ENCODE results near the gene CDKN2B. TPM values are rescaled to one million over a fixed set of nuclear protein-coding genes. Genes with fewer than 3 reads are reported as not detected.
A peak's percentile ranks its signal among the peaks of the same experiment; 100 is the strongest.

The CDKN2B gene
- polyA plus RNA-seq, 1 of the 3 experiments (the other 2 are of a cell fraction): 6.3 TPM

DNA sequence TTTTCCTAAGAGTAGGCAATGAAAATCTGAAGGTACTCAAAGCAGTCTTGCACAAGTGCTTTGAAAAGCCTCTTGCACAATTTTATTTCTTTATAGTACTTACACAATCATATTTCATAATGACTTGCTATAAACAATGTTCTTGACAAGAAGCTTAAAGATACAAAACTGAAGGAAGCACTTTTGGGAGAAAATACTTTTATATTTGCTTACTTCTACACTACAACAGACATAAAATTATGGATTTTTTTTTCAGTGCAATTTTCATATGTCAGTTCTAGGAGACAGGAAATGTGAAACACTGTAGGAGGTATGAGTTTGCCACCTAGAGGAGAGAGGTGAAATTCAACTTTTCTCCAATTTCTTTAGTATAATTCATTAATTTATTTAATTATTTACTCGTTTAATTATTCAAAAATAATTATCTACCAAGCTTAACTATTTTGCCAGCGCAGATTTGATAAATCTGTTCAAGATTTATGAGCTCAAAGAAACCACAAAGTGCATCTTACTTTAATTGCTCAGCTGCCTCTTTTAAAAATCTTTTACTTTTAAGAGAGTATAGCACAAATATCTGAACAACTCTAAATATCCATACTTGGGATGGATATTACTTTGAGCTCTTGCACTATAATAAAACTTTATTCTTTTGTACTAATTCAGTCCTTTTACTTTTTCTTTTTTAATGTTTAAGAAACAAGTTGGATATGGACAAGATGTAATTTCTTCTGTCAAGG is 29.0 kb upstream of the CDKN2B start:
- Histone ChIP-seq H3K36me3 (replicated peaks in 1 of 2; ENCODE audit: control insufficient read depth in 1 of 2, insufficient read depth in 2 of 2, low read length in 1 of 2) (no peaks in the 10 kb centered on the region), H3K9me2 (no peaks in the 10 kb centered on the region), H3K9ac (no peak overlapping the region), H3K4me1 (ENCODE audit: control insufficient read depth in 1 of 2, insufficient read depth in 2 of 2, low read depth in 1 of 2, low read length in 1 of 2) (no peaks in the 10 kb centered on the region; a peak in 1 of 4 replicates), H3K27ac (ENCODE audit: low read depth in 2 of 2, low read length in 1 of 2) (no peak overlapping the region), H2AFZ (ENCODE audit: low read depth) (no peak overlapping the region), H3K9me3 (no peaks in the 10 kb centered on the region), H4K20me1 (ENCODE audit: insufficient read depth) (no peaks in the 10 kb centered on the region), H3K79me2 (ENCODE audit: insufficient read depth) (no peaks in the 10 kb centered on the region), H3K27me3 (ENCODE audit: insufficient read depth) (no peaks in the 10 kb centered on the region), H3K4me3 (ENCODE audit: low read depth in 2 of 2, low read length in 1 of 2) (no peak overlapping the region), H3K4me2 (no peak overlapping the region), H3F3A (replicated peaks; ENCODE audit: insufficient read depth) (peaks cover 4% of the 10 kb centered on the region)
- CTCF ChIA-PET: interaction anchor here (0.6 to 9.0 kb wide), 26 partner anchors 8 to 279 kb away, joined by 3 to 100 read pairs (median 3); partner anchors contain the start of genes CDKN2B and MTAP
- 3% methylated on average over 2 of the region's 2 CpGs for WGBS (ENCODE audit: low lambda C conversion rate)
- TF ChIP-seq POLR2AphosphoS5 (IDR thresholded peaks at IDR 0.05; ENCODE audit: low read depth, low read length): no peak
- no peak for TF ChIP-seq EZH2phosphoT487 (IDR thresholded peaks at IDR 0.05; ENCODE audit: borderline replicate concordance, low read depth)
- no peak for TF ChIP-seq EP300 (IDR thresholded peaks at IDR 0.05; ENCODE audit: borderline replicate concordance in 1 of 2, low read depth in 1 of 2, low read length in 1 of 2)
- no peak for TF ChIP-seq SIN3A (IDR thresholded peaks at IDR 0.05; ENCODE audit: borderline replicate concordance, low read depth, low read length)
- TF ChIP-seq, protein P1, sequence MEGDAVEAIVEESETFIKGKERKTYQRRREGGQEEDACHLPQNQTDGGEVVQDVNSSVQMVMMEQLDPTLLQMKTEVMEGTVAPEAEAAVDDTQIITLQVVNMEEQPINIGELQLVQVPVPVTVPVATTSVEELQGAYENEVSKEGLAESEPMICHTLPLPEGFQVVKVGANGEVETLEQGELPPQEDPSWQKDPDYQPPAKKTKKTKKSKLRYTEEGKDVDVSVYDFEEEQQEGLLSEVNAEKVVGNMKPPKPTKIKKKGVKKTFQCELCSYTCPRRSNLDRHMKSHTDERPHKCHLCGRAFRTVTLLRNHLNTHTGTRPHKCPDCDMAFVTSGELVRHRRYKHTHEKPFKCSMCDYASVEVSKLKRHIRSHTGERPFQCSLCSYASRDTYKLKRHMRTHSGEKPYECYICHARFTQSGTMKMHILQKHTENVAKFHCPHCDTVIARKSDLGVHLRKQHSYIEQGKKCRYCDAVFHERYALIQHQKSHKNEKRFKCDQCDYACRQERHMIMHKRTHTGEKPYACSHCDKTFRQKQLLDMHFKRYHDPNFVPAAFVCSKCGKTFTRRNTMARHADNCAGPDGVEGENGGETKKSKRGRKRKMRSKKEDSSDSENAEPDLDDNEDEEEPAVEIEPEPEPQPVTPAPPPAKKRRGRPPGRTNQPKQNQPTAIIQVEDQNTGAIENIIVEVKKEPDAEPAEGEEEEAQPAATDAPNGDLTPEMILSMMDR (IDR thresholded peaks at IDR 0.05): peak; percentile 57
- TF ChIP-seq, protein P2, sequence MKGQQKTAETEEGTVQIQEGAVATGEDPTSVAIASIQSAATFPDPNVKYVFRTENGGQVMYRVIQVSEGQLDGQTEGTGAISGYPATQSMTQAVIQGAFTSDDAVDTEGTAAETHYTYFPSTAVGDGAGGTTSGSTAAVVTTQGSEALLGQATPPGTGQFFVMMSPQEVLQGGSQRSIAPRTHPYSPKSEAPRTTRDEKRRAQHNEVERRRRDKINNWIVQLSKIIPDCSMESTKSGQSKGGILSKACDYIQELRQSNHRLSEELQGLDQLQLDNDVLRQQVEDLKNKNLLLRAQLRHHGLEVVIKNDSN (IDR thresholded peaks at IDR 0.05; ENCODE audit: borderline replicate concordance, low read depth): no peak
- peak; percentile 73 for TF ChIP-seq RAD21 (IDR thresholded peaks at IDR 0.05; ENCODE audit: low read length)
- TF ChIP-seq, protein P3, sequence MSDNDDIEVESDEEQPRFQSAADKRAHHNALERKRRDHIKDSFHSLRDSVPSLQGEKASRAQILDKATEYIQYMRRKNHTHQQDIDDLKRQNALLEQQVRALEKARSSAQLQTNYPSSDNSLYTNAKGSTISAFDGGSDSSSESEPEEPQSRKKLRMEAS (IDR thresholded peaks at IDR 0.05; ENCODE audit: low read depth): no peak
- no peak for TF ChIP-seq JUND (IDR thresholded peaks at IDR 0.05)
- DNase-seq: peak; percentile 4
- POLR2A ChIA-PET: no interaction called here

DNA sequence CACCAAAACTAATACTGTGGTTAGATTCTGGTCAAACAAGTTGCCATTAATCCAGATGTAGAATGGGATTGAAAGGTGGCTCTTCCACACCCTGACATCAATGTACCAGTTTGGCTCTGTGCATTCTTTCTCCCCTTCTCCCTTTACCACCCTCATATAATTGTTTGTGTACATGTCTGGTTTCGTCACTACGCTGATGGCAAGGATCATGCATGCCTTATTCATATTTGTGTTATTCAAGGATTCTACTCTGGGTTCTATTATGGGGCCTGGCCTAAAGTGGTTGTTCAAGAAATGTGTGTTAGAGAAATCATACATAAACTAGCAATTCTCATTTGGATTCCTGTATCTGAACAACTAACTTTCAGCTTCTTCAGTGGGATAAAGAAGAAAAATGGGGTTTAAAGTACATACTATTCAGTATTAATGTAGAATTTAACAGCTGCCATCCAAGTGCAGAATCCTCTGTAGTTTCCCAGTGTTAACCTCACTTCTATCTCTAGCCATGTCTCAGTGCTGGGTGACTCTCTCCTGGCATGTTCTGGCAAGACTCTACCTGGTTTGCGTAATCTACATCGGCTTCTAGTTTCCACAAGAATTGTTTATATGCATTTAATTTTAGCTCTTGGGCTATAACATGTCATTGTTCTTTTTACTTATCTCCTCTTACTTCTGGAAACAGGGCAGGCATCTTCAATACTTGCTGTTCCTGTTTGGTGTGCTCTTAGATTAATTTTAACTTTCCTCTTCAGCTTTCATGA is 27.9 kb upstream of the CDKN2B start:
- TF ChIP-seq, protein P1 (IDR thresholded peaks at IDR 0.05): no peak
- TF ChIP-seq, protein P2 (IDR thresholded peaks at IDR 0.05; ENCODE audit: borderline replicate concordance, low read depth): no peak
- H4K20me1 ChIP-seq (ENCODE audit: insufficient read depth): no peaks in the 10 kb centered on the region
- ChIA-PET CTCF (interaction anchor here (0.6 to 9.0 kb wide), 19 partner anchors 8 to 278 kb away, joined by 3 to 100 read pairs (median 3); partner anchors contain the start of genes CDKN2B and MTAP), POLR2A (interaction anchor here (0.6 kb wide), 1 partner anchor 28 kb away, joined by 3 read pairs; no protein-coding TSS in a partner anchor)
- no peak overlapping the region for H3K4me2 ChIP-seq
- H3K9ac ChIP-seq: no peak overlapping the region
- H3K9me2 ChIP-seq: no peaks in the 10 kb centered on the region
- H3K36me3 ChIP-seq (replicated peaks in 1 of 2; ENCODE audit: control insufficient read depth in 1 of 2, insufficient read depth in 2 of 2, low read length in 1 of 2): no peaks in the 10 kb centered on the region
- no peak overlapping the region for H2AFZ ChIP-seq (ENCODE audit: low read depth)
- H3K79me2 ChIP-seq (ENCODE audit: insufficient read depth): no peaks in the 10 kb centered on the region
- no peak overlapping the region for H3K4me3 ChIP-seq (ENCODE audit: low read depth in 2 of 2, low read length in 1 of 2)
- no peaks in the 10 kb centered on the region; a peak in 1 of 4 replicates for H3K4me1 ChIP-seq (ENCODE audit: control insufficient read depth in 1 of 2, insufficient read depth in 2 of 2, low read depth in 1 of 2, low read length in 1 of 2)
- no peak for DNase-seq
- no peak overlapping the region for H3K27ac ChIP-seq (ENCODE audit: low read depth in 2 of 2, low read length in 1 of 2)
- H3K27me3 ChIP-seq (ENCODE audit: insufficient read depth): no peaks in the 10 kb centered on the region
- no peaks in the 10 kb centered on the region for H3K9me3 ChIP-seq
- H3F3A ChIP-seq (replicated peaks; ENCODE audit: insufficient read depth): peaks cover 4% of the 10 kb centered on the region
- 71% methylated on average over 4 of the region's 4 CpGs for WGBS (ENCODE audit: low lambda C conversion rate)

Measured in SK-N-SH (cell line).